Astrocyte of the spinal cord (primary cell): ENCODE results near the gene CD14.
"Not testable (repeated sequence)": the region's sequence is repeated elsewhere in the genome, so short reads cannot be mapped to it uniquely, and the experiment has no call there.

ENCODE experiments used
- DNase-seq: peaks from one replicate; pipeline ENCODE4 v3.0.0; 2011; ENCODE audit warnings: low read depth, low spot score
- H3K4me3 ChIP-seq: 2 replicates; pipeline ENCODE4 v1.5.1; 2011; ENCODE audit warnings: low read depth, mild to moderate bottlenecking, low read length, moderate library complexity
- CTCF ChIP-seq: IDR thresholded peaks from 2 replicates; pipeline ENCODE4 v1.5.1; 2012; ENCODE audit warnings: low read depth, mild to moderate bottlenecking, low read length, inconsistent platforms
- in situ Hi-C: cut with HindIII; loops from 2 replicates; pipeline ENCODE4 v1.10.0; 2017; ENCODE audit warnings: low sequenced_read_pairs

The CD14 gene

GRCh38 chr5:140600096-140600495 lies 32.9 kb downstream of the CD14 start:
- no peak overlapping the region for H3K4me3 ChIP-seq
- DNase-seq = no peak
- TF ChIP-seq CTCF = no peak
- in situ Hi-C loops = no loop called here

GRCh38 chr5:140598836-140599235 lies 34.1 kb downstream of the CD14 start:
- H3K4me3 ChIP-seq = no peak overlapping the region
- no peak for TF ChIP-seq CTCF
- DNase-seq = no peak
- in situ Hi-C loops = no loop called here

- DNase-seq = no peak
- in situ Hi-C loops = no loop called here
- no peak for TF ChIP-seq CTCF
- no peak overlapping the region for H3K4me3 ChIP-seq
Measured at GRCh38 chr5:140596321-140596741, 36.6 kb downstream of the CD14 start.

- TF ChIP-seq CTCF = no peak
- in situ Hi-C loops = no loop called here
- DNase-seq = no peak
- H3K4me3 ChIP-seq = no peak overlapping the region
Measured at GRCh38 chr5:140595538-140596300, 37.3 kb downstream of the CD14 start.

- no peak for DNase-seq
- no peak for TF ChIP-seq CTCF
- H3K4me3 ChIP-seq = no peak overlapping the region
- in situ Hi-C loops = no loop called here
Measured at GRCh38 chr5:140594169-140594568, 38.8 kb downstream of the CD14 start.

- in situ Hi-C loops, H3K4me3 ChIP-seq, DNase-seq: not testable (repeated sequence)
Measured at GRCh38 chr5:140593070-140593469, 39.9 kb downstream of the CD14 start.

- no peak overlapping the region for H3K4me3 ChIP-seq
- in situ Hi-C loops = no loop called here
- DNase-seq = peak; percentile 28
- no peak for TF ChIP-seq CTCF
Measured at GRCh38 chr5:140591747-140592372, 41.1 kb downstream of the CD14 start.
